Brain microvascular endothelial cell (primary cell): ENCODE data around the gene PBX1.

Experiments used
- DNase-seq: peaks from one replicate; pipeline ENCODE4 v3.0.0-alpha.2; 2020
- H3K27ac ChIP-seq: fragments of 250-450 bp; sonication (Bioruptor Pico); 2 replicates; pipeline ENCODE4 v1.5.1; 2020; ENCODE audit warnings: mild to moderate bottlenecking, moderate library complexity
- H3K27me3 ChIP-seq: fragments of 250-450 bp; sonication (Bioruptor Pico); replicated peaks from 2 replicates; pipeline ENCODE4 v1.5.1; 2020; ENCODE audit warnings: mild to moderate bottlenecking
- H3K36me3 ChIP-seq: fragments of 250-450 bp; sonication (Bioruptor Pico); replicated peaks from 2 replicates; pipeline ENCODE4 v1.5.1; 2020; ENCODE audit warnings: mild to moderate bottlenecking
- H3K4me3 ChIP-seq: 2 replicates; pipeline ENCODE4 v1.5.1; 2011; ENCODE audit warnings: low read depth, mild to moderate bottlenecking, control low read depth, low read length, moderate library complexity
- CTCF ChIP-seq: IDR thresholded peaks from 2 replicates; pipeline ENCODE4 v1.5.1; 2011; ENCODE audit warnings: low read depth, mild to moderate bottlenecking, moderate library complexity, low read length, control low read depth, inconsistent platforms; ENCODE audit errors: missing control alignments
- in situ Hi-C: cut with HindIII; loops from 2 replicates; pipeline ENCODE4 v1.10.0; 2017; ENCODE audit warnings: low sequenced_read_pairs, low pct_ligation_motif_present

Gene PBX1

GRCh38 chr1:164865385-164865784, 306.4 kb downstream of the PBX1 start:
- Histone ChIP-seq H3K36me3 (no peaks in the 10 kb centered on the region), H3K27ac (no peak overlapping the region), H3K4me3 (no peak overlapping the region), H3K27me3 (no peaks in the 10 kb centered on the region)
- in situ Hi-C loops: no loop called here
- no peak for TF ChIP-seq CTCF
- DNase-seq: no peak

GRCh38 chr1:164867590-164867989, 308.6 kb downstream of the PBX1 start:
- no peak for DNase-seq
- TF ChIP-seq CTCF: no peak
- no peaks in the 10 kb centered on the region for H3K36me3 ChIP-seq
- no peak overlapping the region for H3K27ac ChIP-seq
- no peak overlapping the region for H3K4me3 ChIP-seq
- in situ Hi-C loops: no loop called here
- no peaks in the 10 kb centered on the region for H3K27me3 ChIP-seq

GRCh38 chr1:164868990-164869389, 310.0 kb downstream of the PBX1 start:
- Histone ChIP-seq H3K4me3 (no peak overlapping the region), H3K36me3 (no peaks in the 10 kb centered on the region), H3K27ac (no peak overlapping the region), H3K27me3 (no peaks in the 10 kb centered on the region)
- TF ChIP-seq CTCF: no peak
- in situ Hi-C loops: no loop called here
- no peak for DNase-seq

- Histone ChIP-seq H3K27ac (no peak overlapping the region), H3K4me3 (no peak overlapping the region), H3K36me3 (no peaks in the 10 kb centered on the region), H3K27me3 (no peaks in the 10 kb centered on the region)
- no peak for DNase-seq
- TF ChIP-seq CTCF: no peak
- in situ Hi-C loops: no loop called here
Measured at GRCh38 chr1:164875518-164875917, 316.5 kb downstream of the PBX1 start.

GRCh38 chr1:164876398-164877116, 317.6 kb downstream of the PBX1 start:
- no peak overlapping the region for H3K4me3 ChIP-seq
- no peak for TF ChIP-seq CTCF
- no peak overlapping the region for H3K27ac ChIP-seq
- H3K36me3 ChIP-seq: no peaks in the 10 kb centered on the region
- in situ Hi-C loops: no loop called here
- no peak for DNase-seq
- no peaks in the 10 kb centered on the region for H3K27me3 ChIP-seq

GRCh38 chr1:164880199-164880598, 321.2 kb downstream of the PBX1 start:
- Histone ChIP-seq H3K27me3 (no peaks in the 10 kb centered on the region), H3K27ac (no peak overlapping the region), H3K4me3 (no peak overlapping the region), H3K36me3 (no peaks in the 10 kb centered on the region)
- no peak for TF ChIP-seq CTCF
- in situ Hi-C loops: no loop called here
- no peak for DNase-seq
